HT-29 (cell line): Measurements from ENCODE around the gene MAP4K2. TPM values are rescaled to one million over a fixed set of nuclear protein-coding genes. Genes with fewer than 3 reads are reported as not detected.

Experiments used
- DNase-seq: peaks from one replicate; pipeline ENCODE4 v3.0.0-alpha.2; 2015; ENCODE audit warnings: low spot score
- total RNA-seq: library from RNA; depleted of rRNA; stranded (reverse); fragments of >200 nt; shearing (Covaris generic); gene quantifications from 2 replicates; pipeline ENCODE4 v1.2.3, GENCODE V29; 2014

The MAP4K2 gene
- total RNA-seq, 1 experiment from 2014 or later: 57.0 TPM

GRCh38 chr11:64769283-64769682 is 33.7 kb downstream of the MAP4K2 start:
- DNase-seq: no peak

GRCh38 chr11:64768300-64768694 is 34.7 kb downstream of the MAP4K2 start:
- DNase-seq: no peak

DNA sequence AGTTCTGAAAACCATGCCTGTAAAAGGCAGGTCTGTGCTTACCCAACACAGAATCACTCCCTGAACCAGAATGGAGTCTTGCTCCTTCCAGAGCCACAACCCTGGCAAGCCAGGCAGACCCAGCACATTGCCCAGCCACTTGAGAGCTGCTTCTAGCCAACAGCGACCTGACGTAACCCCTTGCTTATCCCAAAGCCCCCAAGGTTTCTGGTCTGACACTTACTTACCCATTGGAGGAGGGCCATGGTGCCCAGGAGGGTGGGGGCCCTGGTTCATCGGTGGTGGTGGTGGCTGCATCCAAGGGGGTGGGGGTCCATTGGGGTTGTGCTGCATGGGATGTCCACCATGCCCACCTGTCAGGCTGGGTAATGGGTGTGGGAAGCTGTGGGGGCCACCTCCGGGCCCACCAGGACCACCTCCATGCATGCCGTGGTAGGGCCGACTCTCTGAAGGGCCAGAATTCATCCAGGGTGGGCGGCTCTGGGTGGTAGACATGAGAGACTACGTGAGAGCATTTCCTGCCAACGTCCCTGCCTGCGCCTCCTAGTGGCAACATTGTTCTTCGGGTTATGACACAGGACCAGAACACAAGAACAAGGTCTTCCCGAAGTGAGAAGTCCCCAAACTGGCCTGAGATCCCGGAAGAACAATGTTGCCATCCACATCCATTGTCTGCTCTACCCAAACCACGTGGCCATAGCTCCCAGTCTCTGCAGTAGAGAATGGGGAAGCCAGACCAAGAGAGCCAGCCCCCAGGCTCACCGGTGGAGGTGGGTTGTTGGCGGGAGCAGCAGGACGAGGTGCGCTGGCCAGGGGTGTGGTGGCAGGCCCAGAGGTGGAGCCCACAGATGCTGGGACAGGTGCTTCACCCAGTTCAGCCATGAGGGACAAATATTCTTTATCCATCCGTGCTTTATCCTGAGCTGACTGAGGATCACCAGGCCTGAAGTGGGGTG is 35.4 kb downstream of the MAP4K2 start:
- DNase-seq: peak; percentile 84

DNA sequence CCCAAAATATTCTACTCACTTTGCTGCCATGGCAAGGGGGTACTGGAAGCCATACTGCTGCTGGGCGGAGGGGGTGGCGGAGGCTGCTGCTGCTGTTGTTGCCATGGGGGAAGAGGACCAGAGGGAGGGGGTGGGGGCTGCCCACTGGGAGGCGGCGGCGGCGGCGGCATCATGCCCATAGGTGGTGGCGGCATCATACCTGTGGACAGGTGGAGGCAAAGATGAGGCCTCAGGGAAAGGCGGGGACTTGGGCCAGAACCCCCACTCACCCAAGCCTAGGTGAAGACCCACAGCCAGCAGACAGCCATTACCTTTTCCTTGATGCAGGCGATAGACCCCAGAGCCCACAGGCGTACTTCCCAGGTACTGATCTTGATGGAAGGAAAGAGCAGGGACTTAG is 36.1 kb downstream of the MAP4K2 start:
- no peak for DNase-seq

DNA sequence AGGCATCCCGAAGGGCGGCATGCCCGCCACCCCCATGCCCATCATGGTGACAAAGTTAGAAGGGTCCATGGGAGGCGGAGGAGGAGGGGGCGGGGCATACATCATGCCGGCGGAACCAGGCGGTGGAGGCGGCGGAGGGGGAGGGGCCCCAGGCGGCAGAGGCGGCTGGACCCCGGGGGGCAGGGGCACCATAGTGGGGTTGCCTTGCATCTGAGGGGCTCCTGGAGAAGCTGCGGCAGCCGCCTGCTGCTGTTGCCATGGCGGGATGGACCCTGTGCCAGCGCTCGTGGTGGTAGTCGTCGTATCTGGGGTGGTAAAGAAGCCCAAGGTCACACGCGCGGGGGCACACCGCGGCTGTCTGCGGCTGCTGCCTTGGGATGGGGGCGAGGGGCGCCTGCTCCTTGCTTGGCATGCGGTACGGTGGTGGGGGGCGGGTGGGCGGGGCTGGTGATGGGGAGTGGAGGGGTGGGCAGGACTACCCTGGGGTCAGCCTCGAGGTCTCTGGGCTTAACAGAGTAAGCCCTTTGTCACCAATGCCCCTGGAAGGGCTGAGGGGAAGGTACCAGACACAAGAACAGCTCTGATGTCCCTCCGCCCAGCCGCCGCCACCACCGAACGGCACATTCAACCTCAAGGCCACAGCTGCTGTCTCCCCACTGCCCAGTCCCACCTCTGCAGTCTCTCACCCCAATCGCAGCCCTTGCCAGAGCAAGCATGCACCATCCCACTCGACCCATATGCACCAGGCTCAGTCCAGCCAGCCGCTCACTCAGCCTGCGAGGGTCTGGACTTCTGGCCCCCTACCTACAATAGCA is 37.0 kb downstream of the MAP4K2 start:
- no peak for DNase-seq

DNA sequence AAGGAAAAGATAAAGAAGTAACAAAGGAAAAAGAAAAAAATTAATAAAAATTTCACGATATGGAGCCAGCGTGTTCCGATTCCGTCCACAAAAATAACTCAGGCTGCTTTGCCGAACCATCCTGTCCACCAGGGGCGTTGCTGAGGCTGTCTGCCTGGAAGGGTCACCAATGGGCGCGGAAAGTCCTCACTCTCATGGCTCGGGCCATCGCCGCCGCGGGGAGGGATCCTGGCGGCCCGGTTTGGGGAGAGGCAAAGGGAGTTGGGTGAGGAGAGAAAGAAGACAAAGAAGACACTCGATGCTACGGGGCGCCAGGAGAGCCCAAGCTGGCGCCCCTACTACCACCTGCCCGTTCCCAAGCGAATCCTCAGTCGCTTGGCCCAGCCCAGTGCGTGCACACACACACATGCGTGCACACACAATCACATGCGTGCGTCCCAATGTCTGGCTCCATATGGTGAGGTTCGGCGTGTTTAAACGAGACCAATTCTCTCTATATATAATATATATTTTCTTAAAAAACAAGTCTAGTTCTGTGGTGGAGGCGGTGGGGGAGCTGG is 37.6 kb downstream of the MAP4K2 start:
- no peak for DNase-seq

GRCh38 chr11:64764753-64765152 is 38.3 kb downstream of the MAP4K2 start:
- no peak for DNase-seq

DNA sequence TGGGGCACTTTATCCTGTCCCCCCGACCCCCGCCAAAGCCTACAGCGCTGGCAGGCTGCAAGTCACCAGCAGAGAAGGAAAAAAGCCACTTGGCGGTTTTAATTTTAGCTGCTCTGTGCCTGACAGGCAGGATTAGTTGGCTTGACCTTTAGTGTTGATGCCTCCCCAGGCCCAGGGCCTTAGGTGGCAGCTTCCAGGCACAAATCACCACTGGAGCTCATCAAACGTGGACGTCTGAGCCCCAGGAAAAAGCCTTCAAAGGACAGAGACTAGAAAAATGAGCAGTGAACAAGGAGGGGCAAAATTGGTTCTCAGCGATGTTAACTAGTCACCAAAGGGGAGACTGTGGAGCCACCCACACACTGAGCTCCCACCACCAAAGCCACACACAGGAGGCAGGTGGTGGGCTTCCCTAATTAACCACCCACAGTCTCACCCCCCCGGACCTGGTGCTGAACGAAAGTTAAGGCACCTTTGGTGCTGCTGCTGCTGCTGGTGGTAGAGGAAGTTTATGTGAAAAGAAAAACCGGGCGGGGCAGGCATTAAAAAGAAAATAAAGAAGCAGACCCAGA is 38.9 kb downstream of the MAP4K2 start:
- no peak for DNase-seq

DNA sequence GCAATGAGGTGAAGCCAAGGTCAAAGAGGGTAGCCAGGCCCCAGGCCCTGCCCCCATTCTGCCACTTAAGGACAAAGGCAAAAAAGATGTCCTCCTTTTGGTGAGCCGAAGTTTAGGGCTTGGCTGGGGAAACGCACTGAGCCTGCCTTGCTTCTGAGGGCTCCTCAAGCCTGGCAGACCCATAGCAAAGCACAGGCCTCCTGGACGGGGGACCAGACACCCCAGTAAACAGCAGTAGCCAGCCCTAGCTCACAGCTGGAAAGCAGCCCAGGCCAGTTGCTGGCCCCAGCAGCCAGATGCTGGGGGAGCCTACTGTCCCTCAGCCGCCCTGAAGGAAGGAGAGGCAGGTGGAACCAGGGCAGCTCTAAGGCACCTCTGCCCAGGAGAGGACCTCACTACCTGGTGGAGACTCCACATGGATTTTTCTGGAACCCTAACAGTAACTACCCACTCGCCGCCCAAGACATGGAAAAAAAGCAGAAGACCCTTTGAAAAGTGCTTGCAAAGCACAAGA is 39.4 kb downstream of the MAP4K2 start:
- DNase-seq: no peak

- no peak for DNase-seq
These were observed 40.1 kb downstream of the MAP4K2 start for GRCh38 chr11:64762674-64763525.

DNA sequence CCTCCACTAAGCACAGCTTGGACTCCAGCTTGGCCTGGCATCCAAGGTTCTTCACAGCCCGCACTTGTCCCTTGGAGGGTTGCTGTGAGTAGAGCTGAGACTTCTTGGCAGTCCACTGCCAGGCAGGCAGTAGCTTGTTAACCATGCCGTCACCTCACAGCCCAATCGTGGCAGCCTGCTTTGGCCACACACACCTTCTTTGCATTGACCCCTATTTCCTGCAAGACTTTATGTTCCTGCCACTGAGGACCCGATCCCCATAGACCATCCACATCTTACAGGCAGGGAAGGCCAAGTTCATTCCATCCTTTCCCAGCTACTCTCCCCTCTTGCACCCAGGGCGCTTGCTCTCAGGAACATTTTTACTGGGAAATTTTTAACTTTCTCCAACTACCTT is 40.7 kb downstream of the MAP4K2 start:
- DNase-seq: no peak

DNA sequence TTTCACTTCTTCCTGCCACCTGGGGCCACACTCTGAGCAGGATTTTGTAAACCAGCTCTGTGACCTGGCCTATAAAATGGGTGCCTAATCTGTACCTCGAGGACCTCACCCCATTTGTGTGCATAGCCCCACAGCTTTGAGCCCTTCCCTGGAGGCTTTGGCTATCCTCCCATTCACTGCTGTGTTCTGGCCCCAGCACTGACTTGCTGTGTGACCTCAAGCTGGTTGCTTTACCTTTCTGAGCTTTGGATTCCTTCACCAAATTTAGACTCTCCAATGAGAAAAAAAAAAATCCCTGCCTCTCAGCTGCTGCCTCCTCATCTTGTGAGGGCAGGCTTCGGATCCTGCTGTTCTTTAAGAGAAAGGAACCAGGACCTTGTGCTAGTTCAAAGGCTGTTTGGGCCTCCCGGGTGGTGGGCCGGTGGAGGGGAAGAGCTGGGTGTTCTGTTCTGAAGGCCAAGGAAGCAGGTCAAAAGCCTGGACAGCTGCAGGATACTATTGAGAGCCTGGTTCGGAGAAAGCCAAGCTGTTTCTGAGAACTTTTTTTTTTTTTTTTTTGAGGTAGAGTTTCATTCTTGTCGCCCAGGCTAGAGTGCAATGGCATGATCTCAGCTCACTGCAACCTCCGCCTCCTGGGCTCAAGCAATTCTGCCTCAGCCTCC is 42.1 kb downstream of the MAP4K2 start:
- DNase-seq: no peak

DNA sequence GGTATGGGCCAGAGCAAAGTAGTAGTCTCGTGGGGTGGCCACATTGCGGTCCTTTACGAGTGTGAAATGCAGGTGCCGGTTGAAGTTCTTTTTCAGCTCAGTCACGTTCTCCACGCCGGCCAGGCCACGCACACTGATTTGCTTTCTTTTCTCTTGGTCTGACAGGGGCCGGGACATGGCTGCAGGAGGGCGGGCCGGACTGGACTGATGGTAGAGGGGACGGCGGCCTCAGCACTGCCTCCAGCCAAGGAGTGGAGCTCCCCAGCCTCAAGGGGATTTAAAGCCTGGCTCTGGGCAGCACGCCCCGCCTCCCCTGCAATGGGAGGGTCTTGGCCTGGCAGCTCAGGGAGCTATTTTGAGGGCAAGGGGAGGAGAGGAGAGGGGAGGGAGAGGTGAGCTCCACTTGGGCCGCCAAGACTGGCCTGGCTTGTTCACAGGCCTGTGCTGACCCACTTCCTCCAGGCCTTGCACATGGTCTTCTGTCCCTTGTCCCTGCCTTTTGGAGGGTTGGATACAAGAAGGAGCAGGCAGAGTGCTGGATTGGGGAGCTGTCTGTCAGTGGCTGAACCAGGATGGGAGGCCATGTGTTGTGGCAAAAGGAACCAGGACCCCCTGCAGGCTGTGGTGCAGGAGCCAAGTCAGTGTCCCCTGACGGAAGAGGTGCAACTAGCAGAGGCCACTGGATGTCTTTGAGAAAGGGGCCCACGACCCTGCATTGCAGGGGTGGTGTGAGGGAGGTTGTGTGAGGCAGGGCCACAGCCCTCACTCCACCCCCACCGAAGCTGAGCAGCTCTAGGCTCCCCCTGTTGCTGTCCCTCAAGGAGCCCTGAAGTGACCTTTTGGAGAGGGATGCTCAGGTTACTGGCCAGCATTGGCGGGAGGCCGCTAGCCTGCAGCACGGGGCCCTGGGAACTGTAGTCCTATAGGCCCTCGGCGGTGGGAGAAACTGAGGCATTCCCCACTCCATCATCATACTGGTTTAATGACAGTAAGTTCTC is 43.0 kb downstream of the MAP4K2 start, which contains the start of gene PYGM:
TSS of gene PYGM (minus strand) at position 253 of the 998 bp plus-strand sequence. CDS start at position 177, 76 bp downstream.
- DNase-seq: no peak

- no peak for DNase-seq
These were observed 43.8 kb downstream of the MAP4K2 start for GRCh38 chr11:64759131-64759721.

DNA sequence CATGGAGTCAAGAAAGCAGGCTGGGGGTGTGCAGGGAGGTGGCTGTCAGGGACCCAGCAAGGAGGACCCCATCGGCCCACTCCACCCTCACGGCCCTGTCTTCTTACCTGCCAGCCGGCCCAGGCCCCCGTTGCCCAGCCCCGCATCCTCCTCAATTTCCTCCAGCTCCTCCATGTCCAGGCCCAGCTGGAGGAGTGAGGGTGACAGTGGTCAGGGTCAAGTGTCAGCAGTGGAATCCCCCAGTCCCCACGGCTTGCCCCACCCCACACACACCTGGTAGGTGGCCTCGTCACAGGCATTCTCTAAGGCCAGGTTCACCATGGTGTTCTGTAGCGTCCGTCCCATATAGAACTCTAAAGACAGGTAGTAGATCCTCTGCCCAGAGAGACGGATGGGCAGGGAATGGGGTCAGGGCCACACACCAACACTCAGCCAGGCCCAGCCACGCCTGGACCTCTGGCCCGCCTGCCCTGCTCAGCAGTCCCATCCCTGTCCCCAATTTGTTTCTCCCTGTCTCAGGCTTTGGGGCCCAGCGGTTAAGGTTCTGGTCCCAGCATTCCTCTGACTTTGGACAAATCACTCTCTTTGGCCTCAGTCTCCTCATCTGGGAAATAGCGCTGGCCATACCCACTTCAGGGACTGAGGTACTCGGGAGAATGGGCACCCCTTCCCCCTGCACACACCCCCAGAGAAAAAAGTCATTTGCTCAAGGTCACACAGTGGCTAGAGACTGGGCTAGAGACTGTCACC is 44.5 kb downstream of the MAP4K2 start:
- DNase-seq: no peak

GRCh38 chr11:64757549-64758329 is 45.3 kb downstream of the MAP4K2 start:
- DNase-seq: no peak
